GM23338 (cell line): ENCODE data around the gene TCIRG1. TPM values are rescaled to one million over a fixed set of nuclear protein-coding genes. Genes with fewer than 3 reads are reported as not detected.
A peak's percentile ranks its signal among the peaks of the same experiment; 100 is the strongest.

ENCODE experiments used
- ATAC-seq: fragments of 200-7000 bp; cut with Tn5 transposase; 3 replicates; pipeline ENCODE4 v1.9.1; 2020
- DNase-seq: peaks from one replicate; pipeline ENCODE4 v3.0.0-alpha.2; 2015; ENCODE audit warnings: low spot score
- H2AFZ ChIP-seq: fragments of 200-600 bp; sonication (generic); 2 replicates; pipeline ENCODE4 v1.8.0; 2016; ENCODE audit warnings: antibody characterized with exemption, mild to moderate bottlenecking, moderate library complexity
- H3F3A ChIP-seq: fragments of 200-600 bp; sonication (generic); replicated peaks from 2 replicates; pipeline ENCODE4 v1.8.0; 2017; ENCODE audit warnings: antibody characterized with exemption, mixed run types, low read depth
- H3K27ac ChIP-seq: fragments of 200-600 bp; sonication (generic); 2 replicates; pipeline ENCODE4 v1.6.1; 2016; ENCODE audit warnings: low read depth
- H3K27me3 ChIP-seq: fragments of 200-600 bp; sonication (generic); 2 replicates; pipeline ENCODE4 v1.8.0; 2016; ENCODE audit warnings: mild to moderate bottlenecking, mixed run types, moderate library complexity; ENCODE audit not compliant: insufficient read depth
- H3K36me3 ChIP-seq: fragments of 200-600 bp; sonication (generic); 2 replicates; pipeline ENCODE4 v1.8.0; 2016; ENCODE audit warnings: mild to moderate bottlenecking; ENCODE audit not compliant: insufficient read depth
- H3K4me1 ChIP-seq: fragments of 200-600 bp; sonication (generic); 2 replicates; pipeline ENCODE4 v1.8.0; 2016; ENCODE audit warnings: mild to moderate bottlenecking, moderate library complexity; ENCODE audit not compliant: insufficient read depth
- H3K4me2 ChIP-seq: fragments of 200-600 bp; sonication (generic); 2 replicates; pipeline ENCODE4 v1.7.1; 2017; ENCODE audit warnings: mixed run types
- H3K4me3 ChIP-seq: fragments of 200-600 bp; sonication (generic); 2 replicates; pipeline ENCODE4 v1.6.1; 2016; ENCODE audit warnings: mixed run types
- H3K79me2 ChIP-seq: fragments of 200-600 bp; sonication (generic); replicated peaks from 2 replicates; pipeline ENCODE4 v1.8.0; 2017; ENCODE audit warnings: mild to moderate bottlenecking; ENCODE audit not compliant: insufficient read depth
- H3K9me2 ChIP-seq: fragments of 200-600 bp; sonication (generic); 2 replicates; pipeline ENCODE4 v1.8.0; 2017; ENCODE audit not compliant: insufficient read depth
- H4K20me1 ChIP-seq: fragments of 200-600 bp; sonication (generic); replicated peaks from 2 replicates; pipeline ENCODE4 v1.8.0; 2017; ENCODE audit warnings: mild to moderate bottlenecking; ENCODE audit not compliant: insufficient read depth
- H3K27ac Mint-ChIP-seq: 2 replicates; pipeline ENCODE4 v1.8.0; 2020; ENCODE audit warnings: inconsistent platforms, mild to moderate bottlenecking, moderate library complexity, mixed read lengths
- H3K27me3 Mint-ChIP-seq: 3 replicates; pipeline ENCODE4 v1.8.0; 2022; ENCODE audit warnings: low read depth, mild to moderate bottlenecking, moderate library complexity, mixed read lengths, inconsistent platforms; ENCODE audit not compliant: insufficient read depth, poor library complexity
- H3K36me3 Mint-ChIP-seq: 3 replicates; pipeline ENCODE4 v1.8.0; 2021; ENCODE audit warnings: low read depth, mild to moderate bottlenecking, inconsistent platforms, moderate library complexity, mixed read lengths
- H3K4me1 Mint-ChIP-seq: 3 replicates; pipeline ENCODE4 v1.8.0; 2020; ENCODE audit warnings: mild to moderate bottlenecking, inconsistent platforms, mixed read lengths
- H3K4me3 Mint-ChIP-seq: 3 replicates; pipeline ENCODE4 v1.8.0; 2021; ENCODE audit warnings: moderate library complexity, mild to moderate bottlenecking, inconsistent platforms, mixed read lengths
- H3K9me3 Mint-ChIP-seq: 3 replicates; pipeline ENCODE4 v1.8.0; 2020; ENCODE audit warnings: moderate library complexity, mild to moderate bottlenecking, inconsistent platforms, mixed read lengths
- CREB1 ChIP-seq: fragments of 250-450 bp; sonication (Bioruptor Pico); IDR thresholded peaks from 2 replicates; pipeline ENCODE4 v1.5.0; 2020; ENCODE audit warnings: low read depth, mild to moderate bottlenecking, moderate library complexity
- CTCF ChIP-seq, 2 experiments: fragments of 200-600 bp in 1 of 2; sonication (generic) in 1 of 2; conservative IDR thresholded peaks; 2 replicates each; pipeline versions ENCODE4 v1.5.1 to v1.6.1; 2016 to 2017; ENCODE audit warnings: antibody characterized with exemption in 2 of 2, low read depth in 2 of 2, mild to moderate bottlenecking in 2 of 2, moderate library complexity in 1 of 2
- ETS1 ChIP-seq: IDR thresholded peaks from 2 replicates; pipeline ENCODE4 v1.6.1; 2016; ENCODE audit warnings: antibody characterized with exemption
- EZH2 ChIP-seq: fragments of 200-600 bp; sonication (generic); IDR thresholded peaks from one replicate; pipeline ENCODE4 v1.8.0; 2017; ENCODE audit warnings: antibody characterized with exemption, mild to moderate bottlenecking, low read depth; ENCODE audit not compliant: unreplicated experiment
- EZH2phosphoT487 ChIP-seq: fragments of 200-600 bp; sonication (generic); IDR thresholded peaks from one replicate; pipeline ENCODE4 v1.8.1; 2018; ENCODE audit warnings: antibody characterized with exemption; ENCODE audit not compliant: unreplicated experiment
- JUNB ChIP-seq: IDR thresholded peaks from one replicate; pipeline ENCODE4 v1.6.1; 2016; ENCODE audit warnings: antibody characterized with exemption; ENCODE audit not compliant: unreplicated experiment
- NANOG ChIP-seq: IDR thresholded peaks from 2 replicates; pipeline ENCODE4 v1.6.1; 2016; ENCODE audit warnings: antibody characterized with exemption, borderline replicate concordance
- POLR2AphosphoS5 ChIP-seq: IDR thresholded peaks from 2 replicates; pipeline ENCODE4 v1.6.1; 2016; ENCODE audit warnings: antibody characterized with exemption, low read depth
- REST ChIP-seq: IDR thresholded peaks from one replicate; pipeline ENCODE4 v1.6.1; 2018; ENCODE audit warnings: antibody characterized with exemption; ENCODE audit not compliant: unreplicated experiment
- STAT1 ChIP-seq: IDR thresholded peaks from one replicate; pipeline ENCODE4 v1.6.1; 2016; ENCODE audit warnings: antibody characterized with exemption; ENCODE audit not compliant: unreplicated experiment
- ZNF114 ChIP-seq: fragments of 250-450 bp; sonication (Bioruptor Pico); IDR thresholded peaks from 2 replicates; pipeline ENCODE4 v1.5.0; 2020; ENCODE audit warnings: mild to moderate bottlenecking, moderate library complexity
- ZNF331 ChIP-seq: fragments of 250-450 bp; sonication (Bioruptor Pico); IDR thresholded peaks from 2 replicates; pipeline ENCODE4 v1.5.0; 2020; ENCODE audit warnings: low read depth, mild to moderate bottlenecking, moderate library complexity
- polyA plus RNA-seq: library from polyadenylated mRNA; unstranded; fragments of >200 nt; fragmentation: Nextera tagmentation; extraction: Ambion mirVana; gene quantifications from 2 replicates; pipeline ENCODE4 v1.2.1, GENCODE V29; 2016
- total RNA-seq: library from RNA; depleted of rRNA; stranded (reverse); fragments of >200 nt; shearing (Covaris generic); gene quantifications from 2 replicates; pipeline ENCODE4 v1.2.3, GENCODE V29; 2014

Gene TCIRG1
- total and polyA plus RNA-seq, 2 experiments from 2014 or later: 20.4 to 40.4 TPM

- TF ChIP-seq ZNF331 (CRISPR knock-in tag) (no peak), EZH2phosphoT487 (no peak)
These were observed 22.7 kb downstream of the TCIRG1 start (continued) for GRCh38 chr11:68061508-68061907.

- DNase-seq: no peak
- no peak overlapping the region for H2AFZ ChIP-seq
- peaks cover 81% of the 10 kb centered on the region for H3K36me3 ChIP-seq
- H3F3A ChIP-seq: peaks cover 25% of the 10 kb centered on the region; the same call in 1 of the 2 replicates
- no peak overlapping the region for H3K27ac ChIP-seq
- H3K27me3 ChIP-seq: no peaks in the 10 kb centered on the region
- H3K4me3 ChIP-seq: no peak overlapping the region
- no peaks in the 10 kb centered on the region for H3K79me2 ChIP-seq
- H3K4me3 Mint-ChIP-seq: no peak overlapping the region; the same call in 2 of the 3 replicates
- peaks cover 26% of the 10 kb centered on the region for H4K20me1 ChIP-seq
- TF ChIP-seq REST (no peak), STAT1 (no peak), CREB1 (CRISPR knock-in tag) (no peak), EZH2 (no peak), EZH2phosphoT487 (no peak), ZNF331 (CRISPR knock-in tag) (no peak), POLR2AphosphoS5 (no peak), ETS1 (no peak), CTCF (conservative IDR thresholded peaks at IDR 0.05; ENCODE audit: low read depth in 2 of 2) (no peak), NANOG (no peak), ZNF114 (CRISPR knock-in tag) (no peak), JUNB (no peak)
- no peaks in the 10 kb centered on the region for H3K9me3 Mint-ChIP-seq
- H3K4me1 Mint-ChIP-seq: no peaks in the 10 kb centered on the region; the same call in 2 of the 3 replicates
- no peak overlapping the region for H3K4me2 ChIP-seq
- H3K36me3 Mint-ChIP-seq: peaks cover 90% of the 10 kb centered on the region
- peaks cover 6% of the 10 kb centered on the region for H3K27me3 Mint-ChIP-seq
- H3K4me1 ChIP-seq: no peaks in the 10 kb centered on the region
- H3K9me2 ChIP-seq: no peaks in the 10 kb centered on the region
- no peak for ATAC-seq
- H3K27ac Mint-ChIP-seq: peak overlapping the region; percentile 64; the same call in 1 of the 2 replicates
These were observed 26.1 kb downstream of the TCIRG1 start for GRCh38 chr11:68064926-68065325.
